NT2/D1 (cell line): ENCODE measurements around the gene PASD1.

Source experiments
- YY1 ChIP-seq: IDR thresholded peaks from 2 replicates; pipeline ENCODE4 v1.6.1; 2011; ENCODE audit not compliant: insufficient read length, insufficient read depth
- ZNF274 ChIP-seq: IDR thresholded peaks from 2 replicates; pipeline ENCODE4 v1.6.1; 2011; ENCODE audit warnings: mild to moderate bottlenecking, low read depth, low read length

DNA sequence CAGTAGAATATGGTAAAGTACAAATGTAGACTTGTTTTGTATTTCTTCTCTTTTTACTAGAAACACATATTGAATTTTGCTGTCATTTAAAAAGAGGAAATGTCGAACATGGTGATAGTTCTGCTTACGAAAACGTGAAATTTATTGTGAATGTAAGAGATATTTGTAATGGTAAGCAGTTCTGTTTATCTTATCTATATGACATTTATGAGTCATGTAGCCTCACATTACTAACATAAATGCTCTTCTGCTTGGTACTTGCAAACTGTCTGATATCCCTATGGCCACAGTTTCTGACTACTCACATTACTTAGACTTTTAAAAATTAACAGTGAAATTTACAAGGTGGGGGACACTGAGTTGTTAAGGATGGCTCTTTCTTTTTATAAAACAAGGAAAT lies 57.9 kb downstream of the PASD1 start:
- TF ChIP-seq ZNF274 (no peak), YY1 (no peak)
